GM23248 (cell line): Measurements from ENCODE around the gene GABBR2. TPM values are rescaled to one million over a fixed set of nuclear protein-coding genes. Genes with fewer than 3 reads are reported as not detected.

ENCODE experiments used
- DNase-seq: peaks from one replicate; pipeline ENCODE4 v3.0.0-alpha.2; 2015
- H2AFZ ChIP-seq: fragments of 200-600 bp; sonication (generic); 2 replicates; pipeline ENCODE4 v1.6.1; 2016; ENCODE audit warnings: antibody characterized with exemption
- H3F3A ChIP-seq: fragments of 200-600 bp; sonication (generic); 2 replicates; pipeline ENCODE4 v1.6.1; 2016; ENCODE audit warnings: mild to moderate bottlenecking, antibody characterized with exemption, mixed run types; ENCODE audit not compliant: insufficient read depth
- H3K27ac ChIP-seq: fragments of 200-600 bp; sonication (generic); 2 replicates; pipeline ENCODE4 v1.5.1; 2016; ENCODE audit warnings: mild to moderate bottlenecking
- H3K27me3 ChIP-seq: fragments of 200-600 bp; sonication (generic); replicated peaks from 2 replicates; pipeline ENCODE4 v1.6.1; 2016; ENCODE audit warnings: mild to moderate bottlenecking; ENCODE audit not compliant: insufficient read depth
- H3K36me3 ChIP-seq: fragments of 200-600 bp; sonication (generic); 2 replicates; pipeline ENCODE4 v1.6.1; 2016; ENCODE audit warnings: low read depth, mild to moderate bottlenecking
- H3K4me1 ChIP-seq: fragments of 200-600 bp; sonication (generic); 2 replicates; pipeline ENCODE4 v1.6.1; 2016; ENCODE audit warnings: mild to moderate bottlenecking; ENCODE audit not compliant: insufficient read depth
- H3K4me2 ChIP-seq: fragments of 200-600 bp; sonication (generic); one replicate; pipeline ENCODE4 v1.6.1; 2016; ENCODE audit warnings: mild to moderate bottlenecking; ENCODE audit not compliant: unreplicated experiment
- H3K4me3 ChIP-seq: fragments of 200-600 bp; sonication (generic); 2 replicates; pipeline ENCODE4 v1.5.1; 2016; ENCODE audit warnings: mild to moderate bottlenecking
- H3K79me2 ChIP-seq: fragments of 200-600 bp; sonication (generic); 2 replicates; pipeline ENCODE4 v1.6.1; 2016; ENCODE audit warnings: mild to moderate bottlenecking; ENCODE audit not compliant: insufficient read depth
- H3K9ac ChIP-seq: fragments of 200-600 bp; sonication (generic); 2 replicates; pipeline ENCODE4 v1.6.1; 2016; ENCODE audit warnings: mild to moderate bottlenecking
- H3K9me2 ChIP-seq: fragments of 200-600 bp; sonication (generic); 2 replicates; pipeline ENCODE4 v1.6.1; 2016; ENCODE audit warnings: mixed run types, mild to moderate bottlenecking, moderate library complexity; ENCODE audit not compliant: insufficient read depth
- H3K9me3 ChIP-seq: fragments of 200-600 bp; sonication (generic); one replicate; pipeline ENCODE4 v1.6.1; 2017; ENCODE audit warnings: low read depth
- H4K20me1 ChIP-seq: fragments of 200-600 bp; sonication (generic); 2 replicates; pipeline ENCODE4 v1.6.0; 2016; ENCODE audit not compliant: insufficient read depth
- EZH2 ChIP-seq: fragments of 200-600 bp; sonication (generic); IDR thresholded peaks from 2 replicates; pipeline ENCODE4 v1.6.1; 2018; ENCODE audit warnings: antibody characterized with exemption, mild to moderate bottlenecking; ENCODE audit not compliant: insufficient read depth, poor library complexity, severe bottlenecking
- EZH2phosphoT487 ChIP-seq: fragments of 200-600 bp; sonication (generic); IDR thresholded peaks from 2 replicates; pipeline ENCODE4 v1.6.1; 2018; ENCODE audit warnings: antibody characterized with exemption, moderate library complexity, mild to moderate bottlenecking, low read depth; ENCODE audit not compliant: insufficient read depth
- WGBS, 2 experiments: methylation state at CpG; one replicate each; pipeline ENCODE4 v1.1.6; 2015 to 2017; ENCODE audit warnings: low lambda C conversion rate in 2 of 2, low coverage in 1 of 2; ENCODE audit errors: missing lambda C conversion rate in 2 of 2; 5-methylcytosine and 5-hydroxymethylcytosine counted together
- in situ Hi-C: fragments of 300-500 bp; cut with MboI; formaldehyde crosslinking; loops from 2 replicates; pipeline ENCODE4 v1.15.0; 2020
- polyA plus RNA-seq: library from polyadenylated mRNA; unstranded; fragments of >200 nt; fragmentation: Nextera tagmentation; extraction: Ambion mirVana; gene quantifications from 2 replicates; pipeline ENCODE4 v1.2.1, GENCODE V29; 2016
- total RNA-seq: library from RNA; depleted of rRNA; stranded (reverse); fragments of >200 nt; shearing (Covaris generic); gene quantifications from 2 replicates; pipeline ENCODE4 v1.2.3, GENCODE V29; 2014

Gene GABBR2
- total and polyA plus RNA-seq, 2 experiments from 2014 or later, result 7.5 to 13.4 TPM

DNA sequence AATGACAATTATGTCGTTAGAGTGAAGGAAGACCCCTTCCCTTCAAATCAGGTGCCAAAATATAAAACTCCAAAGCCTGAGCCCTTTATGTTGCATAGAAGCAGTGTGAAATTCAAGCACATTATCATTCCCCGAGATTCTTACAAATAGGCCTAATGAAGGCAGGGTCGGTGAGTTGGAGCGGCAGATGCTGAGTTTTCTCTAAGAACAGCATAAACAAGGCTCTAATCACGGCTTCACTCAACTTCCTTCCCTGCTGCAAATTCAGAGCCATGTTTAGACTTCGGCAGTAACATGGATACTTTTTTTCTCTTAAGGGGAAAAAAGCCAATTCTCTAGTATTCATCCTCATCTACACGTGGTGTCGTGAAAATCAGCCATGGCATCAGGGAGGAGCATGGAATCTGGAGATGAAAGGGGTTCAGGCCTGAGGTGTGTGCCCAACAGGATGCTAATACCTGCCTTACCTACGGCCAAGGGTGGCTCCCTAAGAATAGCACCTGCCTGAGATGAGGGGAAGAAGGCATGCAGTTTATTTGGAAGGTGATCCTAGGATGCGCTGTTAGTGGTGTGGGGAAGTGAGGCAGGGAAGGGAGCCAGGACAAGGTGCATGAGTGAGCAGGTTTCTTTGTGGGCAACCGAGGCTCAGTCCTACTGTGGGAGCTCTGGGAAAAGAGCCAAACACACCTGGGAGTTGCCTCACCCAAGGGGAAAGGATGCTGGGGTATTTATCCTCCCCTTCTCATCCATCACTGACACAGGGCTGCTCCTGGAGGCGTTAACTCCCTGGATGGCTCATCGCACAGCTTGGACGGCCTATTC, 306.5 kb downstream of the GABBR2 start:
- TF ChIP-seq EZH2phosphoT487 (no peak), EZH2 (no peak)
- Histone ChIP-seq H3K4me1 (no peaks in the 10 kb centered on the region), H3K36me3 (no peaks in the 10 kb centered on the region; the same call in 1 of the 2 replicates), H3K27me3 (no peaks in the 10 kb centered on the region), H3F3A (no peaks in the 10 kb centered on the region), H3K79me2 (no peaks in the 10 kb centered on the region), H3K9me3 (no peaks in the 10 kb centered on the region), H3K4me3 (no peak overlapping the region), H3K9me2 (no peaks in the 10 kb centered on the region), H3K4me2 (no peak overlapping the region), H2AFZ (no peak overlapping the region), H4K20me1 (no peaks in the 10 kb centered on the region), H3K9ac (no peak overlapping the region), H3K27ac (no peak overlapping the region)
- no peak for DNase-seq
- WGBS, 2 experiments, result 63 to 65% methylated on average over 14 of the region's 14 CpGs
- in situ Hi-C loops, result no loop called here

DNA sequence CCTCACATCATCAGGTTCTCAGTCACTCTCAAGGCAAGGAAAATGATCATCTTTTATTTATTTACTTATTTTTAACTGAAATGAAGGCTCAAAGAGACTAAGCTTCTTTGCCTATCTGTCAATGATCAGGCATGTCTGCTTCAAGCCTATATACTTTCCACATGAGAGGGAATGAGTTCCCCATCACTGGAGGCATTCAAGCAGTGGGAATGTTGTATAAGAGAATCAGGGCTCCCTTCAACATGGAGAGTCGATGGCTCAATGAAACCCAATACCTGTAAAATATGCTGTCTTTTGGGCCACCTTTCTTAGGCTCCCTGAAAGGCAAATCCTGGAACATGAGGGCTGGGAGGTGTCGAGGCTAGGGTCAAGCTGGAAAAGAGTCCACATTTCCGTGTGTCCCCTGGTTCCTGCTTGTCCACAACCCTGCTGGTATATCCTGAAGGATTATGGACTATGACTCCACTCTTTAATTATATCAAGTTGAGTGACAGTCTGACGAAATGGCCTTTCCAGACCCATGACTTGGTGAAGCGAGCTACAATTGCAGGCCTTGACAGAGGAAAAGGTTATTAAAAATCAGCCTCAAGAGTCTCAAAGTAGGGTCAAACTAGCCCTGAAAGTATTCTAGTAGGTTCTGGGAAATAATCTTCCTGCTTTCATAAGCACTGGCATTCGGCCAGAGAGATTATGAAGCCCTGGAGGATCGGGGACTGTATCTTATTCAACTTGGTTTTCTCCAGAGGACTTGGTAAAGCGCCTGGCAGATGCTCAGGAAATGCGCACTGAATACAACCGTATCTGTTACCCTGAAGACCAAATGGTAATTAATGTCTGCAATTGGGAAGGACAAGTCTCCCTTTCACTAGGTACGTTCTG, 307.4 kb downstream of the GABBR2 start:
- TF ChIP-seq EZH2 (no peak), EZH2phosphoT487 (no peak)
- H3K4me1 ChIP-seq, result no peaks in the 10 kb centered on the region
- no peak overlapping the region for H3K9ac ChIP-seq
- no peaks in the 10 kb centered on the region for H3K79me2 ChIP-seq
- WGBS, 2 experiments, result 50 to 56% methylated on average over 11 of the region's 11 CpGs
- no peaks in the 10 kb centered on the region for H3K9me2 ChIP-seq
- H3K27ac ChIP-seq, result no peak overlapping the region
- H3K27me3 ChIP-seq, result no peaks in the 10 kb centered on the region
- in situ Hi-C loops, result no loop called here
- H3K36me3 ChIP-seq, result no peaks in the 10 kb centered on the region; the same call in 1 of the 2 replicates
- no peaks in the 10 kb centered on the region for H3F3A ChIP-seq
- H3K9me3 ChIP-seq, result no peaks in the 10 kb centered on the region
- peak; percentile 14 for DNase-seq
- no peak overlapping the region for H3K4me3 ChIP-seq
- H3K4me2 ChIP-seq, result no peak overlapping the region
- H2AFZ ChIP-seq, result no peak overlapping the region
- H4K20me1 ChIP-seq, result no peaks in the 10 kb centered on the region

DNA sequence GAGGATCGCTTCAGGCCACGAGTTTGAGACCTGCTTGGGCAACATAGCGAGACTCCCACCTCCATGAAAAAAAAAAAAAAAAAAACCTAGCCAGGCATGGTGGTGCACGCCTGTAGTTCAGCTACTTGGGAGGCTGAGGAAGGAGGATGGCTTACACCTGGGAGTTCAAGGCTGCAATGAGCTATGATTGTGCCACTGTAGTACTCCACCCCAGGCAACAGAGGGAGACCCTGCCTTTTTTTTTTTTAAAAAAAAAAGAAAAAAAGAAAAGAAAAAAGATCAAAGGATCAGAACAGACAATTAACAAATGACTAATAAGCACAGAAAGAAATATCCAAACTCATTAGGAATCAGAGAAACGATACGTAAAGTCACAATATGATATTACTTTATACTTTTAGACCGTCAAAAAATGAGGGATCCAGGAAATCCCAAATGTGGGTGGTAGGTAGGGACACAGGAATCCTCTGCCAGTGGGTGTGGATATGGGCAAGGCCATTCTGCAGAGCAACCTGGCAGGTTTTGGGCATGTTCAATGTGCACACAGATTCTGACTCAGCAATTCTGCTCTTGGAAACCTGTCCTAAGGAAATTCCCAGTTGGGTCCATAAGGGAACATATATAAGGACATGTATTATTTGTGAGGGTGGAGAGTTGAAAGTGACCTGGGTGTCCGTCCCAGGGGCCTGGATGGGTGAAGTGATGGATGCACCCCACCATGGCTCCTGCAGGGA, 308.6 kb downstream of the GABBR2 start:
- Histone ChIP-seq H4K20me1 (no peaks in the 10 kb centered on the region), H2AFZ (no peak overlapping the region), H3K27me3 (no peaks in the 10 kb centered on the region), H3K27ac (no peak overlapping the region), H3K4me2 (no peak overlapping the region), H3K79me2 (no peaks in the 10 kb centered on the region), H3K9ac (no peak overlapping the region), H3K36me3 (no peaks in the 10 kb centered on the region; the same call in 1 of the 2 replicates), H3K4me3 (no peak overlapping the region), H3K9me3 (no peaks in the 10 kb centered on the region), H3K4me1 (no peaks in the 10 kb centered on the region), H3F3A (no peaks in the 10 kb centered on the region), H3K9me2 (no peaks in the 10 kb centered on the region)
- 78 to 80% methylated on average over 8 of the region's 8 CpGs for WGBS, 2 experiments
- DNase-seq, result no peak
- in situ Hi-C loops, result no loop called here
- TF ChIP-seq EZH2phosphoT487 (no peak), EZH2 (no peak)

DNA sequence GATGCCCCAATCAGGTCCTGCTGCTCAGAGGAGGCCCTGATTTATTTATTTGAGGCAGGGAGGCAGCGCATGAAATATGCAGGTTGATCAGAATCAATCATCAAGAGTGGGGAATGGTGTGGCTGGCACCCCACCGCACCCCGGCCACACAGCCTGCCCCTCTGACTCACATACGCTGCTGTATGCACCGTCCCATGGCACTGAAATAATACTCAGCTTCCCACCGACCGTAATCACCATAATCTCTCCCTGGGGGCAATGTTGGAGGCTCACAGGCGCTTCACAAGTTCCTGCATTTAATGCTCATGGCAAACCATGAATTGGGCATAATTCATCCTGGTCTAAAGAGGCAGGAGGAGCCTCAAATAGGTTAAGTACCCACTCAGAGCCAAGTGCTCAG, 312.1 kb downstream of the GABBR2 start:
- in situ Hi-C loops, result no loop called here
- Histone ChIP-seq H3K27me3 (no peaks in the 10 kb centered on the region), H3K79me2 (no peaks in the 10 kb centered on the region), H3K4me3 (no peak overlapping the region), H3K9me3 (no peaks in the 10 kb centered on the region), H2AFZ (no peak overlapping the region), H4K20me1 (no peaks in the 10 kb centered on the region), H3F3A (no peaks in the 10 kb centered on the region), H3K9me2 (no peaks in the 10 kb centered on the region), H3K9ac (no peak overlapping the region), H3K36me3 (no peaks in the 10 kb centered on the region), H3K4me1 (no peaks in the 10 kb centered on the region), H3K27ac (no peak overlapping the region), H3K4me2 (no peak overlapping the region)
- no peak for TF ChIP-seq EZH2phosphoT487
- TF ChIP-seq EZH2, result no peak
- WGBS, 2 experiments, result 78 to 83% methylated on average over 8 of the region's 8 CpGs
- DNase-seq, result no peak
